Right renal pelvis (tissue), 4 donors: ENCODE measurements around the gene ERG. TPM values are rescaled to one million over a fixed set of nuclear protein-coding genes. Genes with fewer than 3 reads are reported as not detected.

ENCODE experiments used
- DNase-seq, 4 donors: peaks; one replicate each; pipeline ENCODE4 v3.0.0-alpha.2; 2013; ENCODE audit warnings: low read depth in 4 of 4, low spot score in 3 of 4, missing footprints in 1 of 4
- polyA plus RNA-seq, 4 donors: library from polyadenylated mRNA; unstranded; fragments of 120-200 nt; gene quantifications; one replicate each; pipeline ENCODE4 v1.2.1, GENCODE V29; 2013; ENCODE audit not compliant: insufficient read length in 4 of 4

The ERG gene, protein sequence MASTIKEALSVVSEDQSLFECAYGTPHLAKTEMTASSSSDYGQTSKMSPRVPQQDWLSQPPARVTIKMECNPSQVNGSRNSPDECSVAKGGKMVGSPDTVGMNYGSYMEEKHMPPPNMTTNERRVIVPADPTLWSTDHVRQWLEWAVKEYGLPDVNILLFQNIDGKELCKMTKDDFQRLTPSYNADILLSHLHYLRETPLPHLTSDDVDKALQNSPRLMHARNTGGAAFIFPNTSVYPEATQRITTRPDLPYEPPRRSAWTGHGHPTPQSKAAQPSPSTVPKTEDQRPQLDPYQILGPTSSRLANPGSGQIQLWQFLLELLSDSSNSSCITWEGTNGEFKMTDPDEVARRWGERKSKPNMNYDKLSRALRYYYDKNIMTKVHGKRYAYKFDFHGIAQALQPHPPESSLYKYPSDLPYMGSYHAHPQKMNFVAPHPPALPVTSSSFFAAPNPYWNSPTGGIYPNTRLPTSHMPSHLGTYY
- 10 to 100 TPM; 20.3 to 26.6 (median 22.1) TPM for polyA plus RNA-seq

DNA sequence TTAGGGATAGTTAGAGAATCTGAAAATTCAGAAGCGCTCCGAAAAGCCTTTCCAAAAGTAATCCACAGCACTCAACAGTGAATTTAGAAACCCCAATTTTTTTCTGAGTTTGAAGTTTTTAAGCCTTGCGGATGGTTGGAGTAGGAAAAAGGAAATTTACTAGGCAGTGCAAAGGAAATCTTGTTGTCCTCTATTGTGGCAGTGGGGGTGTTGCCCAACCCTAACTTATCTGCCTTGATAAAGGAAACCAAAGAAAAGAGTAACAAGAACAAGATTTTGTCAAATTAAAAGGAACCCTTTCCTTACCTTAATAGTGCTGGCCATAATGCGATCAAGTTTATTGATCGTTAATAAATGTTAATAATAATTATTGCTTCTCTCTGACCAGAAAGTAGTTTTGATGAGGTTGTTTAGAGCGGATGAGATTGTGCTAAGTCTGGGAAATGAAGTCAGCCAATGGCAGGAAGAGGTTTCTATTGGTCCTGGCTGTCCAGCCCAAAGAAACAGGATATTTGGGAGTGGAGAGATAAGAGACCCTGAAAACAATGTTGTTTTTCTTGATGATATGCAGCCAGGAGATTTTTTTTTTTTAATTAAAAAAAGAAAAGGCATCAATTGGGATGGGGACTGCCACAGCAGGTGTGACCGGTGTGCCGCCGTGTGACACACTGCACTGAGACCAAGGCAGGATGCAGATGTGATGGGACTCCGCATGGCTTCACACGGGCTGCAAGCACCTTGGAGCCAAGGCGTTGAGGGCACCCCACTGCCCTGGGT lies at the start of gene ERG:
Gene ERG (minus strand): TSS at position 421 of the 777 bp plus-strand sequence. CDS start 97 bp downstream, at position 324.
- no peak for DNase-seq

DNA sequence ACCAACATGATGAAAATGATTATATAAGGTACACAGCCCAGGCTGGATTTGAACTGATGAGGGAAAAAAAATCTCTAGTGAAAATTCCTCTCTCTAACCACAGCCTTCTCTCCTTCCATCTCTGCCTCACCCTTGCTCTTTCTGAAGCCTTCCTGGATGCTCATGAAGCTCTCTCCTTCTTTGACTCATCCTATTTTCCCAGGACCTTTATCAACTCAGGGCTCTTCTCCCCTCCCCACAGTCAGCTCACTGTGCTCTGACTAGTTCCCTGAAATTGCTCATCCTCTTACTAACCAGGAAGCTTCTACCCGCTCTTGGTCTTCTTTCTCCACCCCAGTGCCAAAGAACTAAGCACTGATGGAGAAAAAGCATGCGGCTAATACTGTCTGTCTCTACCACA lies 46.4 kb upstream of the ERG start:
- no peak for DNase-seq

DNA sequence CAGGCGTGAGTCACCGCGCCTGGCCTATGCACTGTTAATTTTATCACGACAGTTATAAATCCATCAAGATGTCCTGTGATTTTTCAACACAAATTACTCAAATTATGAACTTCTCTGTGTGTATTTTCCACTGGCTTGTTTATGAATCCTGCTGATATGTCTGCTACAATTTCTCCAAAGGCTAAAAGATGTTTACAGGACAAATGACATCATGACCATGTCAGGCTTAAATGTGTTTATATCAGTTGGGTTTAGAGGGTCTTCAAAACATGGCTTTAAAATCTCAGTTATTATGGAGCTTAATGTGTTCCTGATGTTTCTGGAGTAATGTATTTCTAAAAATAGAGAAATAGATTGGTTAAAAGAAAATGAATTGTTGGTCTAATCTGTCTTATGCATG lies 44.0 kb upstream of the ERG start:
- DNase-seq, result no peak

DNA sequence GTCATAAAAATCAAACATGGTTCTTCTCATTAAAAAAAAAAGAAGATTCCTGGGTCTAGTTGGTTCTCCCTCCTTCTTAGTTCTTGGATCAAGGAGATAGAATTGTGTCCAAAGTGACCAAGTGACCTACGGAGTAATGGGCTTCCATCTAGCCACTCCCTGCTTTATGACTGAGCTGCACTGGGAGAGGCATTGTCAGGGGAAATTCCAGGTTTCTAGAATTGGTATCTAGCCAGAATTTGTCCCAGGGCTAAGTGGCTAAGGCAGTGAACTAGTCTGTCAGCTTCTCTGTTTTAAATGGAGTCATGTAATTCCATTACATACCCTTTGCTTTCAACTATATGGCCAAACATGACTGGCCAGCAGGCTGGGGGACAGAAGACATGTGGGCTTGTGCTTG lies 40.1 kb upstream of the ERG start:
- DNase-seq, result no peak

DNA sequence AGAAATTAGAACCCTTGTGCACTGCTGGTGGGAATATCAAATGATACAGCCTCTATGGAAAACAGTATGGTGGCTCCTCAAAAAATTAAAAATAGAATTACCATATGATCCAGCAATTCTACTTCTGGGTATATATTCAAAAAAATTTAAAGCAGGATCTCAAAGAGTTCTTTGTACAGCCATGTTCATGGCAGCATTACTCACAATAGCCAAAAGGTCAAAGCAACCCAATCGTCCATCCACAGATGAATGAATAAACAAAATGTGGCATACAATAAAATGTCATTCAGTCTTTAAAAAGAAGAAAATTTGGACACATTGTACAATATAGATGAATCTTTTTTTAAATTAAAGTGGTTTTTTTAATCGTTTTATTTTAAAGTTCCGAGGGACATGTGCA lies 36.3 kb upstream of the ERG start:
- DNase-seq, result no peak

DNA sequence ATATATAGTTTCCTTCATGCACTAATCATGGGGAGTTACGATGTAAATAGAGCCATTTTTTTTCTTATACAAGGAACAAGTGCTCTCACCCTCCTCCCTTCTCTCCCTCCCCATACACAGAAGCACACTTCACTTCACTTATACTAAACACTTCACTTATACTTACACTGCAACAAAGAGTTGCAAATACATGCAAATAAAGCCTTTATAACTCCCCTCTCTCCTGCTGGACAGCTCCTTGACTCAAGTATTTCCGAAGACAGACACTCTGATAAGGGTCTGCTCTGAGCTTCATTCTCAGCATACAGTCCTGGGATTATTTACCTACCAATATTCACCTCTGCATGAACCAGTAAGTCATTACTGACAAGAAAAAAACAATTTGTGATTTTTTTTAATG lies 35.6 kb upstream of the ERG start:
- no peak for DNase-seq

DNA sequence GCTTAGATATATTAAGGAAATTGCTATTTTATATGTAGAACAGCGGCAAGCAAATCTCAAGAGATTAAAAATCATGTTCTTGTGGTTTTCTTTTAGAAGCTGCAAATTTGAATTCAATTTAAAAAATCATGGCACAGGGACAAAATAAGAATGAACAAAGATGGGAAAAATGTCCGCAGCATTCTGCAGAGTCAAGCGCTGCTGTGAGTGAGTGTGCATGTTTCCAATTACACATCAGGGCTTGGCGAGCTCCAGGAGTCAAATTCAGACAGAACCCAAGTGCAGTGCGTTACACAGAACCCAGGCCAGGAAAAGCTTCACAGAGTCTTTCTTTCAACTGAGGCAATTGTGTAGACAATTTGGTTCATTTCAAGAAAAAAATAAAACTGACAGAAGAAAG lies 33.3 kb upstream of the ERG start:
- peak; percentile 15 to 40 (median 32) for DNase-seq

DNA sequence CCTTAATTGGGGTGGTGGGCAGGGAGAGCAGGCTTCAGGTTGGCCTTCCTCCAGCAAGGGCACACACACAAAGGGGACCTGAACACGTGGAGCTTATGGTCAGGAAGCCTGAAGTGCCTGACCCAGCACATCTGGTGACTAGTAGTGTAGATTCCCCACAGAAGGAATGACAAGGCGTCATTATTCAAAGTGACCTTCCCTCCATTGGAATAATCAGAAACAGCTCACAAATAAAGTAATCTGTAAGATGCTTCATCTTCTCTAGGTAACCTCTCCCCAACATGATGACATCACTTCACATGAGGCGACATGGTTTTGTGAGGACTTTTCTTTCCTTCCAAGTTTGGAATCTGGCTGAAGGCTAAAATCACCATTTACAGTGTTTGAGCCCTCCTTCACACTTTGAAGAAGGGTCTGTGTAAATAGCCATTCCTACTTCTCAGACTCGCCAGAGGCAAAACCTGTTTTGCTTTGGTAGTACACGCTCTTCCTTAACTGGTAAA lies 32.8 kb upstream of the ERG start:
- no peak for DNase-seq

DNA sequence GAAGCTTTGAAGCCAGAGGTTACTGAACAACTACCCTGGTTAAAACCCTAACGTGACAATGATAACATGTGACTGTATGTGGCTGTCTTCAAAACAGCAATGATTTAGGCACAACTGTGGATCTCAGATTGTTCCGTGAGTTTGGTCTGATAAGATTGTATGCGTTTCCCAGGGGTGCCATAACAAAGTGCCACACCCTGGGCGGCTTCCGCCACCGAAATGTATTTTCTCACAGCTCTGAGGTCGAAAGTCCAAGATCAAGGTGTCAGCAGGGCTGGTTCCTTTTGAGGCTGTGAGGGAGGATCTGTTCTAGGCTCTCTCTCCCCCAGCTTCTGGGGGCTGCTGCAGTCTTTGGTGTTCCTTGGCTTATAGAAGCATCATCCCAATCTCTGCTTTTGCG lies 29.5 kb upstream of the ERG start:
- no peak for DNase-seq

DNA sequence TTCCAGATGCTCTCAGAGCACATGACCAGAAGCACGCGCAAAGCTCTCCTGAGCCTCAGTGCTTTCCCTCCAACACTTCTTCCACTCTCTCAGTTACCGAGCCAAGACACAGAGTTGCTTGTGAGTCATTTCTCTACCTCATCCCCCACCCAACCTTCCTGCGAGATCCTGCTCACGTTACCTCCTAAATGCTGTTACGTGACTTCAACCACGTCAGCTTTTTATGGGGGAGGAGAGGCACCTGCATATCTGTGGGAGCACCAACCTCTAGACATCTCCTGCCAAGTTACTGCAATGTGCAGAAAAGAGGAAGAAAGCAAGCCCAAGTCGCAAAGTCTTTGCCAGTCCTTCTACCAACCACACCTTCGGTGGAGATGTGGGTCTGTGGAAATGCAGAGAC lies 27.2 kb upstream of the ERG start:
- no peak for DNase-seq

DNA sequence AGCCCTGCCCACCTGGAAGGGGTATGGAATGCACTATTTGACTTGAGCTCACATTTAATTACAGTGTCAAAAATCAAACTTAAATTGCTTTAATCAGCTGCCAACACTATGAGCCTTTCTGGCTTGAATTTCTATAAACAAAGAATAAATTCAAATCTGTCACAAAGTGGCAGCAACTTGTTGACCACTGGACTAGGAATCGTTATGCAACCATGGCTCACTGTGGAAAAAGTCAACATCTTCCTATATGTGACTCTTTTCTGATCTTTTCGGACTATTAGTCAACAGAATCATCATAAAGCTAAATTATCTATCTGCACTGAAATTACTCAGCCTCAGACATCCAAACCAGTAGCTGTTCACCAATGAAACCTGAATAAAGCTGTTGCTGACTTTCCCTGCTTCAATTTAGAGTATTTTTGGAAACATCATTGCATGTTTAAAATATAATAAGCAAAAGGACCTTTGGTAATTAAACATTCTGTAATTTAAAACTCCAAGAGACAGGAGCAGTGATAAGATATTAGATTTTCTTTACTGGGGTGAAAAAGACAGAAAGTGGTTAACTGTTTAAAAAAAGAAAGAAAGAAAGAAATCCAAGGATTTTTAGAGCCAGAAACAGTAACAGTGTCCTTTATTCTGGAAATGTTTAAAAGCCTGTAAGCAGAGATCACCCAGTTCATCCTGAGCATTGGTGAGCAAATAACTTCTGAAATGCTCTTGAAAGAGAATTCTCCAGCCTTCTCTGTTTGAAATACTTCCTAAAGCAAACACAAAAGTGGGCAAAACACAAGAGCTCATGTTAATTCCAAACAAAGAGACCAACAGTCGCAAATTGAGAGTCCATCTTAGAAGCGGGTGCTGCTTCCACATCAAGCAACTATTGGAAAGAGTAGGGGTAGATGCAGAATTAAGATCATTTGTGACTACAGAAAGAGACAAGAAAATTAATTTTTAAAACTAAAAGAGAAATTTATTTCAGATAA lies 26.2 kb upstream of the ERG start:
- no peak for DNase-seq

DNA sequence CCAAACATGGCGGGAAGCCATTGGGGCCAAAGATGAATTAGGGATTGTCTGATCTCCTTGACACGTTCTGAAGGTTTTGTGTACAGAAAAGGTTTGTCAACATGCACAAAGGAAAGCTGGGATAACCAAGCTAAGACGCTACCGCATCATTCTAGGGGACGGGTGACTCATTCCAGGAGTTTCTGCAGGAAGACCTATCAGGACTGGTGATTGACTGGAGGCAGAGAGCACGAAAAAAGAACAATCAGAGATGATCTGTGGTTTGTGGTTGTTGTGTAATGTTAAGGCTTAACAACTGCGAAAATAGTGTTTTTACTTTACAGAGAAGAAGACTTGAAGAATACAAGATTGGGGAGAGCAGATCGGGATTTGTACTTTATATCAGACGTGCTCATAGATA lies 22.2 kb upstream of the ERG start:
- DNase-seq, result no peak

DNA sequence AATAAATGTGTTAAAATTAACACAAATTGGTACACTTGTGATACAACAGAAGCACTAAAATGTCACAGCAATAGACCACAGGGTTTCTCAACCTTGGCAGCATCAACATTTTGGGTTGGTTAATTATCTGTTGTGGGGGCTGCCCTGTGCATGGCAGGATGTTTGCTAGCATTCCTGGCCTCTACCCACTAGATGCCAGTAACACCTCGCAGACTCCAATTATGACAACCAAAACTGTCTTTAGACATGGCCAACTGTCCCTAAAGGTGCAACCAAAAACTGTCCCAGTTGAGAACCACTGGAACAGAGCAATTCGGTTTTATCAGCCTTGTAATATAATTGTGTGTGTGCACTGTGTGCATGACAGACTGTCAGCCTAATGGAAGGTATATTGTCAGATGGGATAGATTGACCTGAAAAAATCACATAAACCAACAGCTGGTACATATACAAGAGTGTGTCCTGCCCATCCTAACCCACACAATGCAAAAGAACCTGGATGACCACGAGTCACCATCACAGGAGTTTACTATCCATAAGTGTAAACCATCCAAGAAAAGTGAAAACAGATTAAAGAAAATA lies 13.5 kb upstream of the ERG start:
- DNase-seq, result no peak

DNA sequence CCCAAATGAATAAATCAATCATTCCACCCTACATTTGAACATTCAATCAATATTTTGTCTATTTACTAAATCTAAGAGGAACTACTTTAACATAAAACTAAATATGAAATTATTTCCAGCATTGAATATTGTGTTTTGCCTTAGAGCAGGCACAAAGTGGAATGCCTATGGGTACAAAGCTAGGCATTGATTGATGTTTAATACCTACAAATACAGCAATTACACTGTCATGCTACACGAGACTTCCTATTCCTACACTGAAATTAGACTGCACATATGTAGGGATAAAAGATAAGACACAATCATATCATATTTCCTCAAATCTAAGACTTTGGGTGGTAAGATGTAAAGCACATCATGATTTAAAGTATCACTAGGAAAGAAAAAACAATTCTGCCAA lies 12.9 kb upstream of the ERG start:
- DNase-seq, result no peak

DNA sequence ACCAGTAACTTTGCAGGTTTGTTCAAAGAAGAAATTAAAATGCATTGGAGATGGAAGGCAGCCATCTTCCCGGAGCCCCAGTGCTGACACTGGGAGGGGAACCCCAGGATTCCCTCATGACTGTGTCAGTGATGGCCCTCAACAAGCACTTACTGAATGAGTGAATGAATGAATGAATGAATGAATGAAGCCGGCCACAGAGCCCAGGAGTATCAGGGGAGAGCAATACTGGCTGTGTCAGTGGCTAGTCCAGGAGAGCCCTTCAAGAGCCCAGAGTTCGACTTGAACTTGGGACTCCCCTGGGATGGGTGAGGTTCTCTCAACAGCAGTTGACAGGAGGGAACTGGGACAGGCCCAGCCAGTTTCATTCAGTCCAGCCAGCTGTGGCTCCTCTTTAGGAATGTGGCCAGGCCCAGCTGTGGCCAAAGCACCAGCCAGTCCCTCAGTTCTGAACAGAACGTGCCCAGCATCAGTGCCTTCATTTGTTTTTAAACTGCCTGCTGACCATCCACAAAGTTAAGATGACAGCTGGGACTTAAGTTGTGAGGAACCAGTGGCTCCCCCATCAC lies 9.2 kb upstream of the ERG start:
- no peak for DNase-seq

DNA sequence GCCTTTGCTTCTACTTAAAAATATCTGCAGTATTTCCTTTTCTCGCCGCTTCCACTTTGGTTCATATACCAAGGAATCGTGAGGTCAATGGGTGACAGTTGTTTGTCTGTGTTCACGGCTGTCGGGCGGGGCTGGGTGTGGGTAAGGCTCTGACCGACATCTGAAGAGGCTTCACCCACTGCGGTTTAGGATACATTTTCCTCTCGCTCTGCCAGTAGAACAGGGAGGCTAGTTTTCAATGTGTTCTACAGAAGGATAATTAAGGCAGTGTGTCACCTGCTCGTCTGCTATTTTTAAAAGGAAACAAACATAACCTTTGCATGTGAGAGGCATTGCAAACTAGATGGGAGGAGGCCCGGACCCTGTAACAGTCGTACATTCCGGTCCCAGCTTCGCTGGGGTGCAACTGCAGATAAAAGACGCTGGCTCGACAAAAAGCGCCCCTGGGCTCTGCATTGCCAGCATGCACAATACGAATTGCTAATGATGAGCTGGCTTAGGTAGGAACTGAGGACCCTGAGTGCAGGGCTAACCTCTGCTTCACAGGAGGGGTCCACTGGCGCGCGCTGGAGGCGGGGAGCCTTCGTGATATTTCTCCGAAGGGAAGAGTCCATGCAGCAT lies 8.5 kb upstream of the ERG start:
- DNase-seq, result no peak

DNA sequence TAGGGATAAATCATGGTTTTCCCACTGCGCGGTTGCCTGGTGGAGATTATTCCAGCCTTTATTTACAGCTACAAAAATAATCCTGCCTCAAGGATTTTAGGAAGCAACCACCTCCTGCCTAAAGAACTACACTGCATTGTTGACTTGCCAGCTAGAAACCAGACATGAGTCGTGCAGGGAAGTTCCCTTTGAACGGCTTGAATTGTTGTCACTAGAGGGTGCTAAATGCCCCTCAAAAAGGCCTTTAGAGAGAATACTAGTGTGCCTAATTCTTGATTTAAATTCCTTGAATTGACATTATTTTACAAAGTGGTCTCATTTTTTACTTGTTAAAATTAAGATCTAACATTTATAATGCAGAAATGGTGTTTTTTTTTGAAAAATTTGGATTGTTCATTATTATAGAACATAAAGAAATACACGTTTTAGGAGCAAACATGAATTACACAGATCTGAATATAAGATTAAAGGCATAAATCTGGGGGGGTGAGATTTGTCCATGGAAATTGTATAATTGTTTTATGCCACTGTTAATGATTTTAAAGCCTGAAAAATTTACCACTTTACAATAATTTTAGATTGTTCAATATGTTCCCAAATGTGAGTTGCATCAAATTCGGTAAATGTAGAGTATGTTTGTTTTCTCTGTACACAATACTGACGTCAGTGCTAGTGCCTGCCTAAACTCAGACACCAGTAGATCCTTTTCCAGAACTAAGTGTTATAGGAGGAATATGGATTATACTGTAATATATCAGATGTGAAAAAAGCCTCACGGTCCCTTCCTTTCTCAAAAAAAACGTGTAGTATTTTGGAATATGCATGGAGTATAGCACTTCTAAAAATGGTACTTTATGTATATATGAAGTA lies 7.6 kb upstream of the ERG start:
- DNase-seq, result peak; percentile 42 to 68 (median 63)

DNA sequence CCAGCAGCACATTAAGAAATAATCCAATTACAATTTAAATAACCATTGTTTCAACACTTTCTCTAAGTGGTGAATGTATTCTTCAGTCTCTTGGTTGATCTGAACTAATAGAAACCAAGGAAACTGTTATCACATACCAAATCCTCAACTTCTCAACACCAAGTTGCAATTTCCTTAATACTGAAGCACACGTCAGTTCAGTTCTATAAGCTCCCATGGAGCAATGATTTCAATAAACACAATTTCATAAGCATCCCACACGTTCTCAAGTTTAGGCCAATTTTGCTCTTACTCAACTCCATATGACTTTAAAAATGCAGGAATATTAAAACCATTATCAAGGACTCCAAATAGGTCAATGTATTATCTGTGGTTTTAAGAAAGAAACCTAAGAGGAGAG lies 5.8 kb upstream of the ERG start:
- DNase-seq, result no peak
